ENCODE measurements around the gene PRF1.
"Not testable (repeated sequence)": the region's sequence is repeated elsewhere in the genome, so short reads cannot be mapped to it uniquely, and the experiment has no call there.

Gene PRF1

DNA sequence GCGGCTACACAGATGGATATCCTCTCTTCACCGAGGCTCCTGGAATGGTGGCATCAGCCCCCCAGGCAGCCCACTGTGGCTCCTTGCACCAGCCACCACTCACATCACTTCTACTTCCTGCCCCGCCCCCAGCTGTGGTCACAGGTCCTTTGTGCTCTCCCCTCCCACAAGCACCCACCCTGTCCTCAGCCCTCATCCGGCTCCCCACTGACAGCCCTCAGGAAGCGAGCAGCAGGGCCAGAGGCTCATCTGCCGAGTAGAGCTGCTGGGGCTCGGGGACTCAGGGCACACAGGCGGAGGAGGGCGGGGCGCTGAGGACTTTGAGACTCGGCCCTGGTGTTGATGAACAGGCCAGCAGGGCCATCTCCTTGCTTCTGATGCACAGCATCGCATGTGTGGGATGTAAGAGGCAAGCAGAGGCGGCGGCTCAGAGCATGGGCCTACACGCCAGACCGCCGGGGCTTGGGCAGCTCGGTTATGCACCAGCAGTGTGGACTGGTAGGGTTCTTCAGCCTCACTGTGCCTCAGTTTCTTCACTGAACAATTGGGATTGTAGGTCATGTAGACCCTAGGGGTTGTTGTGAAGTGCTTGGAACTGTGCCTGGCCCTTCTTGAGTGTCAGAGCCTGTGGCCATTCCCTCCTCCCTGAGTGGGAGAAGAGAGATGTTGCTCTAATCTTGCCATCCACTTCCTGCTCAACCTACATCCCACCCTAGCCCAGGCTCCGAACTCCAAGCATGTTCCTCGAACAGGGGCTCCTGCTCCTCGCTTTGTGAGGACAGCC lies at the start of gene PRF1:
Gene PRF1 (minus strand): TSS at position 77 of the 784 bp plus-strand sequence. CDS start 1,839 bp downstream, outside the sequence.
- DNase-seq, result peak; percentile 85

DNA sequence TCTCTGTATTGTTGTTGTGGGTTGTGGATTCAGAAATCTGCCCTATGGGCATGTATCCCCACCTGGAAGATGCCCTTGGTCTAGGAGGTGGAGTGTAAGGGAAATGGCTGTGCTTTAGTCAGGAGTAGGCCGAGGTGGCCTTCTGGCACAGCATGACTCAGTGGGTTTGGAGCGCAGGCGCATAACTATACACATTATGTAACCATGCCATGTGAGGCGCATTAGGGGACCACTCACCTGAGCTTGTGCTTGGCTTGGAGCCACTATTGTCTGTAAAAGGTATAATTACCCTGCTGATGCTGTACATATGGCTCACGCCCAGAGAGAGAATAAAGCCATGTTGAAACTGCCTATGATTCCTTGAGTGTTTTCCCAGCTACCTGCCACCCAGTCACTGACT lies 49.1 kb upstream of the PRF1 start:
- peak; percentile 8 for DNase-seq

- no peak for DNase-seq
Measured at GRCh38 chr10:70650718-70651117, 48.2 kb upstream of the PRF1 start.

- no peak for DNase-seq
Measured at GRCh38 chr10:70650104-70650503, 47.6 kb upstream of the PRF1 start.

DNA sequence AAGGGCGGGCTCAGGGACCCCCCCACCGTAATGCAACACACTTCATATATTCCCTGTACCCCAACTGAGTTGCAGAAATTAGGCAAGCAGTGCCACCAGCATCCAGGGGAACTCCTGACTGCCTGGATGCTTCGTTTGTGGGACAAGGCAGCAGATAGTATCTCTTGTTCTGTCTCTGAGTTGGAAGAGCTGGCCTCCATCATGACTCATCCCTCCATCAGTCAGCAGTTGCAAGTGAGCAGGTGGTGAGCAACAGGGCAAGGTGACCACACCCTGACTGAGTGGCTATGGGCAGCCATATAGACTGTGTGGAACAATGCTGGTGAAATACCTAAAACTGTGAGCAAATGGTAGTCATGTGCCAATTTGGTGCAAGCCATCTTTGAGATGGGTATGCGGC lies 47.0 kb upstream of the PRF1 start:
- no peak for DNase-seq

DNA sequence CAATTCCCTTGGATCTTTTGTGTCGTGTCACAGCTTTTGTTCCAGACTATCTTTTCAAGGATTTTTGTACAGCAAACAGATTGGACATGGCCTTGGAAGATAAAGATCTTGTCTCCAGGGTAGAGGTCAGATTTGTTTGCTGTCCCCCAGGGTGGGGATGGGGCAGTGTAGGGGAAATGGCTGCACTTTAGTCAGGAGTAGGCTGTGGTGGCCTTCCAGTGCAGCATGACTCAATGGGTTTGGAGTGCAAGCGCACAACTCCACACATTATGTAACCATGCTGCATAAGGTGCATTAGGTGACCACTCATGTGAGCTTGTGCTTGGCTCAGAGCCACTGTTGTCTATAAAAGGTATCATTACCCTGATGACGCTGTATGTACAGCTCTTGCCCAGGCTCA lies 45.9 kb upstream of the PRF1 start:
- DNase-seq, result no peak

DNA sequence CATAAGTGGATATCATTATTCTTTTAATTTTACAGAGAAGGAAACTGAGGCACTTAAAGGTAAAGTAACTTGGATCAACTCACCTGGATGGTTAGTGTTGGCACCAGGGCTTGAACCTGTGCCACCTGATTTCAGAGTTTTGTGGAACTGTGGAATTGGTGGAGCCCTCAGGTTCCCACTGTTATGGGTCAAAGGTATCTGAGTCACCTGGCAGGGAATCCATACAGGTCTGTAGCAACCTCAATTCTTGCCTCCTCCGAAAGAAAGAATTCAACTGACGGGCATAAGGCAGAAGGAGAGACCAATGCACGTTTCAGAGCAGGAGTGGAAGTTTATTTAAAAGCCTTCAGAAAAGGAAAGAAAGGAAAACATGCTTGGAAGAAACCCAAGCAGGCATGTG lies 44.5 kb upstream of the PRF1 start:
- DNase-seq, result no peak

DNA sequence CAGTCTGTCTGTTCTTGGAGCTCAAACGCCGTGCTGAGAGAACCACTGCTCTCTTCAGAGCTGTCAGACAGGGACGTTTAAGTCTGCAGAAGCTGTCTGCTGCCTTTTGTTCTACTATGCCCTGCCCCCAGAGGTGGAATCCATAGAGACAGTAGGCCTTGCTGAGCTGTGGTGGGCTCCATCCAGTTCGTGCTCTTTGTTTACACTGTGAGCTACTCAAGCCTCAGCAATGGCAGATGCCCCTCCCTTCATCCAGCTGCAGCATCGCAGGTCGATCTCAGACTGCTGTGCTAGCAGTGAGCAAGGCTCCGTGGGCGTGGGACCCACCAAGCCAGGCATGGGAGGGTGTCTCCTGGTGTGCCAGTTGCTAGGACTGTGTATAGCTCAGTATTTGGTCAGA lies 42.4 kb upstream of the PRF1 start:
- not testable (repeated sequence) for DNase-seq

DNA sequence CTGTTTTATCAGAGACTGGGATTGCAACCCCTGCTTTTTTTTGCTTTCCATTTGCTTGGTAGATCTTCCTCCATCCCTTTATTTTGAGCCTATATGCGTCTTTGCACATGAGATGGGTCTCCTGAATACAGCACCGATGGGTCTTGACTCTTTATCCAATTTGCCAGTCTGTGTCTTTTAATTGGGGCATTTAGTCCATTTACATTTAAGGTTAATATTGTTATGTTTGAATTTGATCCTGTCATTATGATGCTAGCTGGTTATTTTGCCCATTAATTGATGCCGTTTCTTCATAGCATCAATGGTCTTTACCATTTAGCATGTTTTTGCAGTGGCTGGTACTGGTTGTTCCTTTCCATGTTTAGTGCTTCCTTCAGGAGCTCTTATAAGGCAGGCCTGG lies 40.7 kb upstream of the PRF1 start:
- not testable (repeated sequence) for DNase-seq

GRCh38 chr10:70639640-70640383 lies 37.3 kb upstream of the PRF1 start:
- DNase-seq, result not testable (repeated sequence)

- DNase-seq, result not testable (repeated sequence)
Measured at GRCh38 chr10:70634515-70634914, 32.0 kb upstream of the PRF1 start.

DNA sequence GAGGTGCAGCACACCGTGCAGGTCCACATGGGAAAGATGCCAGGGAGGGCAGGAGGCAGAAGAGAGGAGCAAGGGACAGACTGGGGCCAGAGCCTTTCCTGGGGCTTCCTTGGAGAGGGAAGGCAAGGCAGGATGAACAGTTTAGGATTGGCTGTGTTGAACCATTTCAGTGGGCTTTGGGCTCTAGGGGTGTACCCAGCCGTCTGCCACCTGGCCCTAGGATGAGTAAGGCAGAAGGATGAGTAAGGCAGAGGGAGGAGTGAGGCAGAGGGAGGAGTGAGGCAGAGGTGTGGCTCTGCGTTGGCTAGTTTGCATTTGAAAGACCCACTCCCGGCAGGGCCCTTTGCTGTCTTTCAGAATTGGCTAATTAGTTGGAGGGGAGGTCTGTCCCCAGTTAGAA lies 31.5 kb upstream of the PRF1 start:
- DNase-seq, result no peak

- DNase-seq, result not testable (repeated sequence)
Measured at GRCh38 chr10:70631735-70632134, 29.2 kb upstream of the PRF1 start.

DNA sequence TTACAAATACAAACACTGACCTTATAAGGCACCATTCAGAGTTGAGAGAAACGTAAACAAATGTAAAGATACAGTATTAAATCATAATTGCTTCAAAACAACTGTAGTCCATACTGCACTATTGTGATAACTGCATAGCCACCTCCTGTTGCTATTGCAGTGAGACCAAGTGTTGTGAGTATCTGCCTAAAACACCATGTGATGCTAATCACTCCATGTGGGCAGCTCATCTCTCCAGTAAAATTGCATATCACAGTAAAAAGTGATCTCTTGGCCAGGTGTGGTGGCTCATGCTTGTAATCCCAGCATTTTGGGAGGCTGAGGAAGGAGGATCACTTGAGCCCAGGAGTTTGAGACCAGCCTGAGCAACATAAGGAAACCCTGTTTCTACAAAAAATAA lies 26.8 kb upstream of the PRF1 start:
- no peak for DNase-seq

DNA sequence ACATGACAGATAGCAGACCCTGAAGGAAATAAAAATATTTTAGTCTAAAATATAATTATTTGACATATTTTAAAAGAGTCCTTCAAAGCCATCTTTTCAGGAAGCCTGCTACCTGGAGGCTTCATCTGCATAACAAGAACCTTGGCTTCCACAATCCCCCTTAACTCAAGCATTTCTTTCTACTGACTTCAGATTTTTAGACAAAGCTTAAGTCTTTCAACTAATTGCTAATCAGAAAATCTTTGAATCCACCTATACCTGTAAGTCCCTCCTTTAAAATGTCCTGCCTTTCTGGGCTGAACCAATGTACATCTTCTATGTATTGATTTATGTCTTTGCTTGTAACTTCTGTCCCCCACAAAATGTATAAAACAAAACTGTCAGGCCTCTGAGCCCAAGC lies 23.5 kb upstream of the PRF1 start:
- no peak for DNase-seq

DNA sequence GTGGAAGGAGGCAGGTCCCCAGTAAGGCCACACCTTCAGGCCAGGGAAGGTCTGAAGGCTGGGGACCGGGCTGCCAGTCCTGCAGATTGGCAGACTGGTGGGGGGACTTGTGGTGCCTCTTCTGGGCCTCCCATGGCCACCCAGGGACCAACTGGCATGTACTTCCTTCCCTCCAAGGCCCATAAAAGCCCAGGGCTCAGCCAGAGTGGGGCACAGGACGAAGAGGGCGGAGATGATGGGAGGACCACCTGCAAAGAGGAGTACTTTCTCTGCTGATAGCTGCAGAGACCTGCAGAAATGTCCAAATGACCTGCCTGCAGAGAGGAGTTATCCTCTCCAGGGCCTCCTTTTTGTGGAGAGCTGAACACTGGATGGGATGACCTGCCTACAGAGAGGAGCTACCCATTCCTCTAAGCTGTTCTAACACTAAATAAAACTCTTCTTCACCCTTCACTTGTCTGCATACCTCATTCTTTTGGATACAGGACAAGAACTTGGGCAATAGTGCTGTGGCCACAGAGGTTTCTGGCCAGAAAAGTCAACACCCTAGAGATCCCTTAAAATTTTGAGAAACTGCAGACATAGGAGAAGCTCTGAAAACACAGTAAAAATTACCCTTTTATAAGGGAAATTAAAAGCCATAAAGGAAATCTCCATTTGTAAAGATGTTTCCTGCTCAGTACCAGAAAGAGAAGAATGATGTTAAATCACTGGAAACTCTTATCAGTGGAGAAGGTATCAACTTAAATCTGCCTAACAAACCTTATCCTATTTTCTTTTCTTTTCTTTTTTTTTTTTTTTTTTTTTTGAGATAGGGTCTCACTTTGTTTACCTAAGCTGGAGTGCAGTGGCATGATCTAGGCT lies 20.7 kb upstream of the PRF1 start:
- no peak for DNase-seq

- no peak for DNase-seq
Measured at GRCh38 chr10:70622541-70622940, 20.0 kb upstream of the PRF1 start.

DNA sequence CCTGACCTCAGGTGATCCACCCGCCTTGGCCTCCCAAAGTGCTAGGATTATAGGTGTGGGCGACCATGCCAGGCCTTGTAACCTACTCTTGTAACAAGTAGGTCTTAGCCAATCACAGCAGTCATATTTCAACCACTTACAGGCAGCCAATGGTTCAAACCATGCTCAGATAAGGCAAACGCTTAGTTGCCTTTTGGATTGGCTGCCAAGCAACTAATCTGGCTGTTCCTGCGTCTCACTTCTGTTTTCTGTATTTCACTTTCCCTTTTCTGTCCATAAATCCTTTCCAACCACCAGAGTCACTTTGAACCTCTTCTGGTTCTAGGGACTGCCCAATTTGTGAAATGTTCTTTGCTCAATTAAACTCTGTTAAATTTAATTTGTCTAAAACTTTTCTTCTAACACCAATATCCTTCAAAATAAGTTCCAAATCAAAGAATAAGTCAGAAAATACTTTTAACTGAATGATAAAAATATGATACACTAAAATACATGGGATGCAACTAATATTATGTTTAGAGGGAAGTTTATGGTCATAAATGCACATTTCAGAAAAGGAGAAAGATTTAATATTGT lies 19.1 kb upstream of the PRF1 start:
- DNase-seq, result no peak

GRCh38 chr10:70620020-70620289 lies 17.4 kb upstream of the PRF1 start:
- no peak for DNase-seq

DNA sequence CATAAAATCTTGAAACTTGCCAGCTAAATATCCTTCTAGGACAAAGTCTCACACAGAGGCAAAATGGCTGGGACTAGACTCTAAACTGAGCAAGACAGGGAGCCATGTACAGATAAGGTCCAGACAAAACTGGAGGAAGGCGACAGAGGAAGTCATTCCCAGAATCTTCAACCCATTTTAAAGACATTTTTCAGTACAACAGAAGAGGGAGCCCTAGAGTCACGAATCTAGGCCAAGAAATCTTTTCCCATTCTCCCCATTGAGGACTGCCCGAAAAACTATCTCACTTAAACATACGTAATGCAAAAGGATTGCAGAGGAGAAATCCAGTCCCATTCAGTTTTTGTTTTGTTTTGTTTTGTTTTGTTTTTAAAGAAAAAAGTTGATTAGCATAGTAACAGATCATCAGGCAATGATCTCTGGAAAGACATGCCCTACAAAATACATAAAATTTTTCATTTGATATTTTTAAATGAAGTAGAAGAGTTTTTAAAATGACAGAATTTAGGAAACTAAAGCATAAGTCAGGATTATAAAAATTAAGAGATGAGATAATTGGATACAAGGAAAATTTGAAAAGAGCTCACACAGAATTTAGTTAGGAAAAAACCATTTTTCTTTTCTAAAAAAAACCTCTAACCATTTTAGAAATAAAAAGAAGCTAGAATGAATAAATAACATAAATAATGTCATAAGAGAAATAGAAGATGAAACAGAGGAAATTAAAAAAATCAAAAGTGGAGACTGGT lies 16.9 kb upstream of the PRF1 start:
- DNase-seq, result no peak

DNA sequence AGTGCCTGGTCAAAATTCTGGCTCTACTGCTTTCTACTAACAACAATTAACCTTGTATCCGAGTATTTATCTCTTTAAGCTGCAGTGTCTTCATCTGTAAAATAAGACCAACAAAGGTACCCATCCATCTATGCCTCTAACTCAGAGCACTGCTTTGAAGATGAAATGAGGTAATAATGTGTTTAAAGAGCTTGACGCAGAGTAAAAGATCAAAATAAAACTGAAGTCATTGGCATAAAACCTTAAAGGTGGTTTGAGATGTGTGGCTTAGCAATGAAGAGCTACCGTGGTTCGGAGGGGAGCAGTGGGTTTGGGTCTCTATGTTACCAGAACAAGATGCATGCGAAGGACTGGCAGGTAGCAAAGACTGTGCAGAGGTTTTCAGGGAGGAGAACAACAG lies 16.1 kb upstream of the PRF1 start:
- no peak for DNase-seq

GRCh38 chr10:70617798-70618568 lies 15.4 kb upstream of the PRF1 start:
- no peak for DNase-seq
